PC-3 (cell line): ENCODE measurements around the gene IQCB1. TPM values are rescaled to one million over a fixed set of nuclear protein-coding genes. Genes with fewer than 3 reads are reported as not detected.
A peak's percentile ranks its signal among the peaks of the same experiment; 100 is the strongest.

Experiments used
- ATAC-seq: fragments of 200-7000 bp; cut with Tn5 transposase; 2 replicates; pipeline ENCODE4 v1.9.1; 2020; ENCODE audit warnings: mild to moderate bottlenecking, moderate library complexity
- BruUV-seq: library from RNA; stranded (reverse); fragments of 400-500 nt; replicated peaks from 2 replicates; lab custom pipeline; 2021; lab: Mats Ljungman, UMichigan
- CTCF ChIA-PET: fragments of 300-600 bp; sonication (Branson Sonifier 250); formaldehyde crosslinking; loops from one replicate; lab custom pipeline; 2022; ENCODE audit warnings: antibody characterized with exemption; lab: Charles Lee
- POLR2A ChIA-PET: fragments of 300-600 bp; sonication (Branson Sonifier 250); formaldehyde crosslinking; loops from one replicate; lab custom pipeline; 2022; ENCODE audit warnings: antibody characterized with exemption; ENCODE audit not compliant: unreplicated experiment; lab: Charles Lee
- DNase-seq: peaks from one replicate; pipeline ENCODE4 v3.0.0-alpha.2; 2015
- H2AFZ ChIP-seq: fragments of 300-600 bp; sonication (generic); 2 replicates; pipeline ENCODE4 v1.6.0; 2016; ENCODE audit warnings: antibody characterized with exemption, low read length
- H3F3A ChIP-seq: fragments of 300-600 bp; sonication (generic); one replicate; pipeline ENCODE4 v1.6.0; 2017; ENCODE audit warnings: antibody characterized with exemption, low read length, control low read depth, mild to moderate bottlenecking; ENCODE audit not compliant: unreplicated experiment
- H3K27ac ChIP-seq: fragments of 300-600 bp; sonication (generic); 2 replicates; pipeline ENCODE4 v1.5.1; 2016; ENCODE audit warnings: mild to moderate bottlenecking, low read length
- H3K27me3 ChIP-seq: fragments of 300-600 bp; sonication (generic); 2 replicates; pipeline ENCODE4 v1.6.1; 2016; ENCODE audit warnings: low read length, mixed read lengths
- H3K36me3 ChIP-seq: fragments of 300-600 bp; sonication (generic); 2 replicates; pipeline ENCODE4 v1.6.1; 2016; ENCODE audit warnings: low read depth, mixed run types, low read length, mixed read lengths
- H3K4me1 ChIP-seq: fragments of 300-600 bp; sonication (generic); 2 replicates; pipeline ENCODE4 v1.5.1; 2016; ENCODE audit warnings: low read length; ENCODE audit not compliant: insufficient read depth
- H3K4me2 ChIP-seq: fragments of 300-600 bp; sonication (generic); 2 replicates; pipeline ENCODE4 v1.6.0; 2016; ENCODE audit warnings: low read length
- H3K4me3 ChIP-seq: fragments of 300-600 bp; sonication (generic); 2 replicates; pipeline ENCODE4 v1.5.1; 2016; ENCODE audit warnings: mild to moderate bottlenecking, low read length, mixed read lengths
- H3K79me2 ChIP-seq: fragments of 300-600 bp; sonication (generic); 2 replicates; pipeline ENCODE4 v1.6.1; 2017; ENCODE audit warnings: low read length, mixed read lengths
- H3K9ac ChIP-seq: fragments of 300-600 bp; sonication (generic); 2 replicates; pipeline ENCODE4 v1.6.0; 2016; ENCODE audit warnings: mild to moderate bottlenecking, low read length
- H3K9me2 ChIP-seq: fragments of 300-600 bp; sonication (generic); replicated peaks from 2 replicates; pipeline ENCODE4 v1.6.1; 2016; ENCODE audit warnings: mixed run types, low read length, mixed read lengths
- H3K9me3 ChIP-seq: fragments of 300-600 bp; sonication (generic); 2 replicates; pipeline ENCODE4 v1.6.1; 2016; ENCODE audit warnings: low read length, mixed read lengths
- H4K20me1 ChIP-seq: fragments of 300-600 bp; sonication (generic); 2 replicates; pipeline ENCODE4 v1.6.1; 2016; ENCODE audit warnings: low read length, mixed read lengths
- CTCF ChIP-seq: fragments of 300-600 bp; sonication (generic); conservative IDR thresholded peaks from 2 replicates; pipeline ENCODE4 v1.5.1; 2017; ENCODE audit warnings: antibody characterized with exemption, low read depth, mild to moderate bottlenecking, low read length
- EZH2 ChIP-seq: fragments of 300-600 bp; sonication (generic); IDR thresholded peaks from one replicate; pipeline ENCODE4 v1.6.1; 2017; ENCODE audit warnings: antibody characterized with exemption, mild to moderate bottlenecking, low read length; ENCODE audit not compliant: unreplicated experiment
- EZH2phosphoT487 ChIP-seq: fragments of 300-600 bp; sonication (generic); IDR thresholded peaks from 2 replicates; pipeline ENCODE4 v1.6.1; 2018; ENCODE audit warnings: mild to moderate bottlenecking, antibody characterized with exemption, low read length, borderline replicate concordance
- intact Hi-C: fragments of 100-400 bp; cut with micrococcal nuclease; formaldehyde crosslinking; loops from 2 replicates; pipeline ENCODE4 v1.9.0; 2023
- total RNA-seq: library from RNA; depleted of rRNA; stranded (reverse); fragments of >200 nt; gene quantifications from 2 replicates; pipeline ENCODE4 v1.2.3, GENCODE V29; 2014

The IQCB1 gene
- total RNA-seq, 1 experiment from 2014 or later, result 29.3 TPM

GRCh38 chr3:121752261-121752660, 82.6 kb downstream of the IQCB1 start:
- no peaks in the 10 kb centered on the region for H3K27me3 ChIP-seq
- no peak overlapping the region for H3K9ac ChIP-seq
- BruUV-seq, result no TSS peak
- H3K9me2 ChIP-seq, result no peaks in the 10 kb centered on the region
- no peak overlapping the region for H3K4me2 ChIP-seq
- ChIA-PET CTCF (no interaction called here), POLR2A (no interaction called here)
- H3F3A ChIP-seq, result no peaks in the 10 kb centered on the region
- TF ChIP-seq CTCF (no peak), EZH2phosphoT487 (no peak), EZH2 (no peak)
- H3K27ac ChIP-seq, result no peak overlapping the region
- peaks cover 19% of the 10 kb centered on the region for H3K4me1 ChIP-seq
- H3K36me3 ChIP-seq, result no peaks in the 10 kb centered on the region
- H4K20me1 ChIP-seq, result peaks cover 18% of the 10 kb centered on the region
- DNase-seq (peak; percentile 32), ATAC-seq (no peak)
- intact Hi-C loops, result no loop called here
- peaks cover 28% of the 10 kb centered on the region for H3K79me2 ChIP-seq
- H3K9me3 ChIP-seq, result no peaks in the 10 kb centered on the region
- H3K4me3 ChIP-seq, result no peak overlapping the region
- no peak overlapping the region for H2AFZ ChIP-seq

GRCh38 chr3:121750087-121750415, 84.8 kb downstream of the IQCB1 start:
- POLR2A ChIA-PET, result no interaction called here
- H3F3A ChIP-seq, result no peaks in the 10 kb centered on the region
- no peaks in the 10 kb centered on the region for H3K9me3 ChIP-seq
- peak overlapping the region; percentile 86 for H3K4me3 ChIP-seq
- peaks cover 29% of the 10 kb centered on the region for H4K20me1 ChIP-seq
- peak overlapping the region; percentile 83 for H3K9ac ChIP-seq
- peak overlapping the region; percentile 70 for H2AFZ ChIP-seq
- DNase-seq, result no peak
- H3K4me2 ChIP-seq, result peak overlapping the region; percentile 84
- peak overlapping the region; percentile 15; the same call in 1 of the 2 replicates for H3K27ac ChIP-seq
- CTCF ChIA-PET, result no interaction called here
- H3K4me1 ChIP-seq, result peaks cover 19% of the 10 kb centered on the region
- peaks cover 43% of the 10 kb centered on the region for H3K79me2 ChIP-seq
- H3K9me2 ChIP-seq, result no peaks in the 10 kb centered on the region
- ATAC-seq, result no peak
- no peak for TF ChIP-seq CTCF
- TF ChIP-seq EZH2, result no peak
- TF ChIP-seq EZH2phosphoT487, result no peak
- no peaks in the 10 kb centered on the region for H3K36me3 ChIP-seq
- BruUV-seq, result TSS peak; percentile 95
- no peaks in the 10 kb centered on the region for H3K27me3 ChIP-seq
- intact Hi-C loops, result no loop called here

- Histone ChIP-seq H3K36me3 (no peaks in the 10 kb centered on the region), H3K27me3 (no peaks in the 10 kb centered on the region), H3F3A (no peaks in the 10 kb centered on the region), H4K20me1 (peaks cover 34% of the 10 kb centered on the region), H3K4me1 (peaks cover 19% of the 10 kb centered on the region), H3K79me2 (peaks cover 48% of the 10 kb centered on the region), H3K4me3 (peak within 1 kb of the TSS; percentile 86), H2AFZ (peak within 1 kb of the TSS; percentile 71), H3K27ac (peak within 1 kb of the TSS; percentile 57), H3K9me3 (no peaks in the 10 kb centered on the region), H3K4me2 (peak within 1 kb of the TSS; percentile 84), H3K9me2 (no peaks in the 10 kb centered on the region), H3K9ac (peak within 1 kb of the TSS; percentile 87)
- intact Hi-C loops, result loop anchor here (1.0 to 10.0 kb wide), 5 partner anchors 41 to 509 kb away; partner anchors contain the start of genes EAF2 and IQCB1
- ChIA-PET POLR2A (interaction anchor here (0.6 kb wide), 2 partner anchors 72 to 80 kb away, joined by 3 read pairs; no protein-coding TSS in a partner anchor), CTCF (no interaction called here)
- TSS peak; percentile 66 for BruUV-seq
- DNase-seq, result peak; percentile 100
- TF ChIP-seq EZH2phosphoT487 (no peak), EZH2 (no peak)
- peak; percentile 94 for ATAC-seq
These were observed 85.4 kb downstream of the IQCB1 start, which contains the start of gene GOLGB1 for GRCh38 chr3:121749276-121750086. Gene GOLGB1 (minus strand): TSS chr3:121749741. CDS start chr3:121730971, 18,770 bp downstream.
